ENCODE data around the gene AHRR. TPM values are rescaled to one million over a fixed set of nuclear protein-coding genes. Genes with fewer than 3 reads are reported as not detected.
"Not testable (repeated sequence)": the region's sequence is repeated elsewhere in the genome, so short reads cannot be mapped to it uniquely, and the experiment has no call there.

AHRR gene
- total RNA-seq, 1 experiment from 2014 or later = 1.3 TPM

GRCh38 chr5:369151-369868 lies 47.8 kb downstream of the AHRR start:
- Mint-ChIP-seq H3K4me1 (ENCODE audit: low read depth, unreplicated experiment) (peaks cover 9% of the 10 kb centered on the region), H3K4me3 (ENCODE audit: low read depth, unreplicated experiment) (no peak overlapping the region), H3K9me3 (ENCODE audit: low read depth, unreplicated experiment) (no peaks in the 10 kb centered on the region), H3K36me3 (ENCODE audit: insufficient read depth, unreplicated experiment) (no peaks in the 10 kb centered on the region), H3K27ac (ENCODE audit: unreplicated experiment) (no peak overlapping the region), H3K27me3 (ENCODE audit: unreplicated experiment) (no peaks in the 10 kb centered on the region)
- CTCF ChIA-PET = no interaction called here
- no TSS peak for BruUV-seq (replicated peaks)
- intact Hi-C loops (cut with micrococcal nuclease; ENCODE audit: unreplicated experiment) = no loop called here
- TF ChIP-seq, protein P1, sequence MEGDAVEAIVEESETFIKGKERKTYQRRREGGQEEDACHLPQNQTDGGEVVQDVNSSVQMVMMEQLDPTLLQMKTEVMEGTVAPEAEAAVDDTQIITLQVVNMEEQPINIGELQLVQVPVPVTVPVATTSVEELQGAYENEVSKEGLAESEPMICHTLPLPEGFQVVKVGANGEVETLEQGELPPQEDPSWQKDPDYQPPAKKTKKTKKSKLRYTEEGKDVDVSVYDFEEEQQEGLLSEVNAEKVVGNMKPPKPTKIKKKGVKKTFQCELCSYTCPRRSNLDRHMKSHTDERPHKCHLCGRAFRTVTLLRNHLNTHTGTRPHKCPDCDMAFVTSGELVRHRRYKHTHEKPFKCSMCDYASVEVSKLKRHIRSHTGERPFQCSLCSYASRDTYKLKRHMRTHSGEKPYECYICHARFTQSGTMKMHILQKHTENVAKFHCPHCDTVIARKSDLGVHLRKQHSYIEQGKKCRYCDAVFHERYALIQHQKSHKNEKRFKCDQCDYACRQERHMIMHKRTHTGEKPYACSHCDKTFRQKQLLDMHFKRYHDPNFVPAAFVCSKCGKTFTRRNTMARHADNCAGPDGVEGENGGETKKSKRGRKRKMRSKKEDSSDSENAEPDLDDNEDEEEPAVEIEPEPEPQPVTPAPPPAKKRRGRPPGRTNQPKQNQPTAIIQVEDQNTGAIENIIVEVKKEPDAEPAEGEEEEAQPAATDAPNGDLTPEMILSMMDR (IDR thresholded peaks at IDR 0.05; ENCODE audit: unreplicated experiment) = no peak
- DNase-seq = no peak

- DNase-seq; intact Hi-C loops (cut with micrococcal nuclease; ENCODE audit: unreplicated experiment); H3K9me3 Mint-ChIP-seq (ENCODE audit: low read depth, unreplicated experiment); H3K27ac Mint-ChIP-seq (ENCODE audit: unreplicated experiment); CTCF ChIA-PET; H3K4me3 Mint-ChIP-seq (ENCODE audit: low read depth, unreplicated experiment); H3K36me3 Mint-ChIP-seq (ENCODE audit: insufficient read depth, unreplicated experiment); H3K4me1 Mint-ChIP-seq (ENCODE audit: low read depth, unreplicated experiment); BruUV-seq (replicated peaks); H3K27me3 Mint-ChIP-seq (ENCODE audit: unreplicated experiment): not testable (repeated sequence)
Measured at GRCh38 chr5:369869-370236, 48.3 kb downstream of the AHRR start.

DNA sequence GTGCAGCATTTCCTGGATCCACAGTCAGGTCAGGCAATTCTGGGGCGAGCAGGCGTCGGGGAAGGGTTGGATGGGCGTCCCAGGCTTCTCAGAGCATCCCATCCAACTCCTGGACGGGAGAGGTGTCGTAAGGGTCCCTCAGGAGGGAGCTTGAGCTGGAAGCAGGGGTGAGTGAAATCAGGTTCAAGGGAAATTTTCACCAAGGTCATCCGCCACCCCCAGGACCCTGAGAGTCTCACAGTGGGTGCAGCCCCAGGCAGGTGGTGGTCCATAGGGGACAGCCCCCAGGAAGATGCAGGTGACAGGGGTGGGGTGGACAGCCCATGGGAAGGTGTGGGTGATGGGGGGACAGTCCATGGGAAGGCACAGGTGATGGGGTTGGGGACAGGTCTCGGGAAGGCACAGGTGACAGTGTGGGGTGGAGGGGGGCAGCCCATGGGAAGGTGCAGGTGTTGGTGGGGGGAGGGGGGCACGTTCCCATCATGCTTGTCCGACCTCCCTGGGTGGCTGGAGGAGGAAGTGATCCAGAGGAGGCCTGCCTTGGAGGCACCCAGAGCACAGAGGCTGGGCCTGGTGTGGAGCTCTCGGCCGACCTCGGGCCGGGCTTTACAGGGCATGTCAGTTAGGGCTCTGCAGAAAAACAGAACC lies 48.9 kb downstream of the AHRR start:
- Mint-ChIP-seq H3K27me3 (ENCODE audit: unreplicated experiment) (no peaks in the 10 kb centered on the region), H3K4me1 (ENCODE audit: low read depth, unreplicated experiment) (peaks cover 9% of the 10 kb centered on the region), H3K27ac (ENCODE audit: unreplicated experiment) (no peak overlapping the region), H3K36me3 (ENCODE audit: insufficient read depth, unreplicated experiment) (no peaks in the 10 kb centered on the region), H3K4me3 (ENCODE audit: low read depth, unreplicated experiment) (no peak overlapping the region), H3K9me3 (ENCODE audit: low read depth, unreplicated experiment) (no peaks in the 10 kb centered on the region)
- CTCF ChIA-PET = no interaction called here
- DNase-seq = no peak
- TF ChIP-seq, protein P1 (IDR thresholded peaks at IDR 0.05; ENCODE audit: unreplicated experiment) = no peak
- BruUV-seq (replicated peaks) = no TSS peak
- intact Hi-C loops (cut with micrococcal nuclease; ENCODE audit: unreplicated experiment) = no loop called here

- TF ChIP-seq, protein P1 (IDR thresholded peaks at IDR 0.05; ENCODE audit: unreplicated experiment) = no peak
- Mint-ChIP-seq H3K4me3 (ENCODE audit: low read depth, unreplicated experiment) (no peak overlapping the region), H3K4me1 (ENCODE audit: low read depth, unreplicated experiment) (peaks cover 9% of the 10 kb centered on the region), H3K36me3 (ENCODE audit: insufficient read depth, unreplicated experiment) (no peaks in the 10 kb centered on the region), H3K9me3 (ENCODE audit: low read depth, unreplicated experiment) (no peaks in the 10 kb centered on the region), H3K27ac (ENCODE audit: unreplicated experiment) (no peak overlapping the region), H3K27me3 (ENCODE audit: unreplicated experiment) (no peaks in the 10 kb centered on the region)
- DNase-seq = no peak
- intact Hi-C loops (cut with micrococcal nuclease; ENCODE audit: unreplicated experiment) = no loop called here
- BruUV-seq (replicated peaks) = no TSS peak
- CTCF ChIA-PET = interaction anchor here (0.6 kb wide), 1 partner anchor 148 kb away, joined by 3 read pairs; no protein-coding TSS in a partner anchor
Measured at GRCh38 chr5:370959-371810, 49.7 kb downstream of the AHRR start.

All from Calu3 (cell line).